Measurements from ENCODE around the gene DIAPH1.
A peak's percentile ranks its signal among the peaks of the same experiment; 100 is the strongest.
"Not testable (repeated sequence)": the region's sequence is repeated elsewhere in the genome, so short reads cannot be mapped to it uniquely, and the experiment has no call there.

DIAPH1 gene

DNA sequence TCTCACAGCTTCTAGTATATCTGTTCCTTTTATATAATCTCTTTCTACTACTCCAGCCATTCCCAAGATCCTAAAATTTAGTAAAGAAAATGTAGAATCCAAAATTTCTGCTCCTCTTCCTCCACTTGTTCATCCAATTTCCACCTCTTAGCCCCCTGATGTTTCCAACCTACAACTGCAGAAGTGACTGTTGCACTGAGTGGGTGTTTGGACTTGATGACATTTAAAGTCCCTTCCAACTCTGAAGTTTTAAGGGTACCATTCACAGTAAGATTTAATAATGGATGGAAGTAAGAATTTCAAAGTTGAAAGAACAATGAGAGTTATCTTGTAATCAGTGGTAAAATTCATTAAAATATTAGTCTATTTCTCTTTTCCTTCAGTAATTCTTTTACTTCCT, 5.5 kb downstream of the DIAPH1 start:
- DNase-seq (ENCODE audit: low read depth in 1 of 2, low spot score in 1 of 2) = no peak

DNA sequence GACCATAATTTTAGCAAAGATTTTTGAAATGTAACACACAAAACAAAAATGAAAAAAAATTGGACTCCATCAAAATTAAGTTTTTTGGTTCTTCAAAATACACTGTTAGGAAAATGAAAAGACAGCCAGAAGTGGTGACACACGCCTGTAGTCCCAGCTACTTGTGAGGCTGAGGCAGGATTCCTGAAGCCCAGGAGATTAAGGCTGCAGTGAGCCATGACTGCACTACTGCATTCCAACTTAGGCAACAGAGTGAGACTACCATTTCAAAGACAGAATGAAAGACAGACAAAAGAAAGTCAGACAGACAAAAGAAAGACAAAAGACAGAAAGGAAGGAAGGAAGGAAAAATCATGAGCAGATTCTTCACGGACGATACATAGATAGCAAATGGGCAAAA, 7.5 kb downstream of the DIAPH1 start:
- no peak for DNase-seq (ENCODE audit: low read depth in 1 of 2, low spot score in 1 of 2)

DNA sequence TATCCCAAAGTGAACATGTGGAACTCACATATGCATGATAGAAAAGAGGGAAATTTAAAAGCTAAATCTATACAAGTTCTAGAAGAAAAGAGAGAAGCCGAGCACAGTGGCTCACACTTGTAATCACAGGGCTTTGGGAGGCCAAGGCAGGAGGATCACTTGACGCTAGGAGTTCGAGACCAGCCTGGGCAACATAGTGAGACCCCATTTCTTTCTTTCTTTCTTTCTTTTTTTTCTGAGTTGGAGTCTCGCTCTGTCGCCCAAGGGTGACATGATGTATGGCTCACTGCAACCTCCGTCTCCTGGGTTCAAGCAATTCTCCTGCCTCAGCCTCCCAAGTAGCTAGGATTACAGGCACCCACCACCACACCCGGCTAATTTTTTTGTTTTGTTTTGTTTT, 8.9 kb downstream of the DIAPH1 start:
- not testable (repeated sequence) for DNase-seq (ENCODE audit: low read depth in 1 of 2, low spot score in 1 of 2)

DNA sequence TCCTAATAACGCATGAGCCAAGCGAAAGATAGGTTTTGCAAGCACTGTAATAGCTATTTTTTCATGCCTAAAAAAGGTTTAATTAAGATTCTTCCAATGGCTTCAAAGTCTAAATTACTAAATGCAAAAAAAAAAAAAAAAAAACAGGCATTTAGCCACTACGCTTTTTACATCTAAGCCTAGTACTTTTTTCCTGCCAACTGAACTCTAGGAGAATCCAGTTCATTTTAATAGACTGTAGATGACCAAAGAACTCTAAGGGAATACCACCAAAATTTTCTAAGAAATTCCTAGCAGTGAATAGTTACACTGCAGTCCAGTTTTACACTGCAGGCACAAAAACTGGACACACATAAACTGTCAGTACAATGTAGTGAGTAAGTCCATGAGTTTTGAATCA, 9.8 kb downstream of the DIAPH1 start:
- DNase-seq (ENCODE audit: low read depth in 1 of 2, low spot score in 1 of 2) = no peak

DNA sequence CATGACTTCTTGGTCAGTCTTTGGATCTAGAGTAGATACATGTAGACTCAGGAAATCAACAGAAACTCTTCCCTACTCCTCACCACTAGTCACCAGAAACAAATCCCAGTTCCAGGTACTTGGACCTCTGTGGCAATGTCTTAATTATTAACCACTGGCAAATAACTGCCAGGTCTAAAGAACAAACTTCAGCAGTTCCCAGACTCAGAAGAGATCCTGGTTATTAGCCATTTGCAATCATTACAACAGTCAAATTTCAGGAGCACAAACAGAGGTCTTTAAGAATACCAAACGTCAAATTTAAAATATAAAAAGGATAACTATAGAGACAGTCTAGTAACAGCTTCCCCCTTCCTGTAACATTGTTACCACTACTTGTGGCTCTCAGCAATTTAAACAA, 10.2 kb downstream of the DIAPH1 start:
- DNase-seq (ENCODE audit: low read depth in 1 of 2, low spot score in 1 of 2) = no peak

DNA sequence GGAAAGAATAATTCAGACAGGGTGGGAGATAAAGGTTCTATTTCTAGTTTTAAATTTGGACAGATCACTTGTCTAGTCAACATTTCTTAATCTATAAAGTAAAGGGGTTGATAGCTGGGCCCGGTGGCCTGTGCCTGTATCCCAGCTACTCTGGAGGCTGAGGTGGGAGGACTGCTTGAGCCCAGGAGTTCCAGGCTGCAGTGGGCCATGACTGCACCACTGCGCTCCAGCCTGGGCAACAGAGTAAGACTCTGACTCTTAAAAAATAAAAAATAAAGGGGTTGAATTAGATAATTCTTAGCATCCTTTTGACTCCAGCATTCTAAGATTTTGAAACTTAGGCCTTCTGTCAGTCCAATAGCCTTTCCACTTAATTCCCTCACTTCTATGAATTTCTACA, 10.8 kb downstream of the DIAPH1 start:
- DNase-seq (ENCODE audit: low read depth in 1 of 2, low spot score in 1 of 2) = no peak

DNA sequence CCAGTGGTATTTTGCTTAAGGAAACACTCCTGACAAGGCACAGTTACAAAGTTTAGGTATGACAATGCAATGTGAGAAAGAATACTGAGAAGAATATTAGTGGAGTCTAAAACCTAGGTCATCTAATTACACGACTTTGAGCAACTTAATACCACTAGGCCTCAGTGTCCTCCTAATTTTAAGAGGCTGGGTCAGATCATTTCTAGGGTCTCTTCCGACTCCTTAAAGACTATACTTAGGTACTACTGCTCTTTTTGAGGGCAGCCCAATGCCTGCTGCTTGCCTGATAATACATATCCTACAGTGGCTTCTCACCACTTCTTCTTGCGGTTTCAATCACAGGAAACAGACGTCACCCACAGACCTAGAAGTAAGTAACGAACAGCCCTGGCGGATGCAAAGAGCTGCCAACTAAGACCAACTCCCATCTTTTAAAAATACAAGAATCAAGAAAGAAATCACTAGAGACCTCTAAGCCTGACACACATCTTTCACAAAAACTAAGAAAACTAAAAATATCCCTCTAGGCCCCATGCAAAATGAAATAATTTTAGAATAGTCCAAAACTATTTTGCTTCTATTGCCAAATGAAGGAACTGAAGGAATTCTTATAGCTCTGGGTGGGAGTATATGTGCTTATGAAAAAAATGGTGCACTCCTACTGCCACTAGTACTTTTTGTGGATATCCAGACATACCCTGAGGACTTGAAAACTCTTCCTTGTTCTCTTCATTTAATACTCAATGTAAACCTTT, 13.1 kb downstream of the DIAPH1 start:
- peak; percentile 24 to 49 for DNase-seq (ENCODE audit: low read depth in 1 of 2, low spot score in 1 of 2)

DNA sequence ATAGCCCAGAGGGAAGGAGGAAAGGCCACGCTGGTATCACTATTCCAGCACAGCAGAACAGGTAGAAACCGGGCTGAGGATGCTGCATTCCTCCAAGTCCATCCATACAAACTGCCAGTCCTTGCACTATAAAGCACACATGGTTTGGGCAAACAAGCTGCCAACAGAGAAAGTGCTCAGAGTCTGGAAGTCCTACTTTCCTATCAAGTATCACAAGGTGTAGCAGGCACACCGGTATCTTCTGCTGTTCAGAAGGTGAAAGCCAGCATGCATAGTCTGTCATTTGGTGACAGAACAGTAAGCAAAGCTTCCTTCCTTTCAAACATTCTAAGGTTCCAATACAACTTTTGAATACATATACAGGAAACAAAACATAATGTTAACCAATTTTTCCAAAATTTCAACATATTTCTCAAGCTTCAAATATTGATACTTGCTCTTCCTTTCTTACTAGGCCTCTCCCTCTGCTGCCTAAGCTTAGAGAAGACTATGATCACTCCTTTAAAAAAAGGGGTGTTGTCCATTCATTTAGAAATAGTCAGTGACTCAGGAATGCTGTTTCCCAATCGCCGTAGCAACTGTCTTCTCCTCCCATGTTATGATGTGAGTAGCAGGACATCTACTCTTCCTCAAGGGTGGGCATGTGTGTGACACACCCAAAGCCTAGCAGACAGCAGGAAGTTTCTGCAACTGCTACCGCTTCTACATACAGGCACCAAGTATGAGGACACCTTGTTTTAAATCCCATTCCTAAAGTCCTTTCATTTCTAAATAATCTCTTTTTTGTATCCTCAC, 14.7 kb downstream of the DIAPH1 start:
- no peak for DNase-seq (ENCODE audit: low read depth in 1 of 2, low spot score in 1 of 2)

DNA sequence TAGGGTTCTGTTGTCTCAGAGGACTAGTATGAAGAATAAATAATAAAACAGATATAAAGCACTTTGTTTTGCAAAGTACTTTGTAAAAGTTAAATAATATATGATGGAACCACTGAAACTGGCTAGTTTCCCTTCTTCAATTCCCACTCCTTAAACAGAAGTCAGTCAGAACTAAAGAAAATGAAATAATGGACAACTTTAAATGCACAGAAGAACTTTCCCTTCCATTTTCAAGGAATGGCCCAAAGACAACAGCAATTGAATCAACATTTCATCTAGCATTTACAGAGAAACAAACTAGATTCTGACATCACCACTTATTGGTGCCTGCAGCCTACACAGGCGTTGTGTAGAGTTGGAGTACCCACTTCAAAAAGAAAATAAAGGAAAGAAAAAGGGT, 16.2 kb downstream of the DIAPH1 start:
- DNase-seq (ENCODE audit: low read depth in 1 of 2, low spot score in 1 of 2) = no peak

DNA sequence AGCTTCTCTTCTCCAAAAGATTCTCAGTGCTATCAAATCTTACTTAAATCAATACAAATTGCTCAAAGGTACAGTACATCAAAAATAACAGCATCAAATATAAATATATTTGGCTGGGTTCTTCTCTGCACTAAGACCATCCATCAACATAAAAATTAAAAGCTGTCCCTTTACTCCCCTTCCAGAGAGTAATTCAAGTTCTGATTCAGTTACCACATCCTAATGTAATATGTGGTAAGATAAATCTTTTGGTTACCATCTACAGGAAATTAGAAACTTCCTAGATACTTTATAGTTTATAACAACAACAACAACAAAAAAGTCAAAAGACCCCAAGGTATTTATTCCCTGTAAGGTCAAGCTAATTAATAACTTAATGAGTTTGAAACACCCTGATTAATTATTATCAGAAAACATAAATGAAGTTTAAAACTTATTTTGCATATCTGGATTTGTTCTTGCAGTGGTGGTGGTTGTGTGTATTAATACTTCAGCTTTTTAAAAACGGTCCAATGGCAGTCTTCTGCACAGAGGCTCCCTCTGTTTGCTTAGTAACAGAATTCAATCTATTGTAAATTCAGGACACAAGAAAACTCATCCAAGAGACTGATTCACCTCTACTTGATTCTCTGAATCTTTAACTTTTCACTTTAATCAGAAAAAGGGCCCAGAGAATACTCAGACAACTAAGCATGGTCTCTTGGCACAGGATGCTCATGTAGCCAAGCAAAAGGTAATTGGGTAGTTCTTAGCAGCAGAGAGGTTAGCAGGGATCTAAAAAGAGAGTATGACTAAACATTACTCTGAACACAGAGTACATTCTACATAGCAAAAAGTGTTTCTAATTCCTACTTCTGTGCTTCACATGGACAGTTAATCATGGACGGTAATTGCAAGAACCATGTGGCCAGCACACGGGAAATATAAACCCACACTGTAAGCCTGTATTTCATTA, 20.1 kb downstream of the DIAPH1 start:
- no peak for DNase-seq (ENCODE audit: low read depth in 1 of 2, low spot score in 1 of 2)

DNA sequence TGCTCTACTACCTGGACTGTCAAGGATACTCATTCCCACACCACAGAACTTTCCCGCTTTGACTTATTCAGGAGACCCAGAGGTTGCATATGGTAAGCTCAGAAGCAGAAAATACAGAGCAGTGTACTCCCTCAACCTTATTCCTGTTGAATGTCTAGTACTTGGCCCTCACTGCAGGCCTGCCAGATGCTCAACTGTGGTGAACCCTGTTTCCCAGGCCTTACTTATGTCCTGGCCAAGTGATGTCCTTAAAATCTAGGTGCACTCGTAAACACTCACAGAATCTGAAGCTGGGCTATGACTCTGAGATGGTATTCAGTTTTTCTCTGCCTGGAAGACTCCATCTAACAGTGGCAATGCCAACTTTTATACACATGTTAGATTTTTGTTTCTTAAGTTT, 21.0 kb downstream of the DIAPH1 start:
- no peak for DNase-seq (ENCODE audit: low read depth in 1 of 2, low spot score in 1 of 2)

DNA sequence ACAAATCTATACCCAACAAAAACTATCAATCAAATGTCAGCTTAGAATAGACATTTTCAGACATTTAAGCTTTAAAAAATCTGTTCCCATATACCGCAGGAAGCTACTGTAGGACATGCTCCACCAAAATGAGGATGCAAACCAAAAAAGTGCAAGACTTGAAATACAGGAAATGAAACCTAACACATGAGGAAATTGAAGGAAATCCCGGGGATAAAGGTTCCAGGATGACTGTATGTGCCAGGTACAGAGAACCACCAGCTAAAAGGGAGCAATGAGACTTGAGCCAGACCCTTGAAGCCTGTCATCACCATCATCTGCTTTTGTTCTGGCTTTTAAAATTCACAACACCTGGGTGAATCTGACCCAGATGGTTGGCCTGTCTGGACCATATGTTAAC, 21.4 kb downstream of the DIAPH1 start:
- DNase-seq (ENCODE audit: low read depth in 1 of 2, low spot score in 1 of 2) = no peak

DNA sequence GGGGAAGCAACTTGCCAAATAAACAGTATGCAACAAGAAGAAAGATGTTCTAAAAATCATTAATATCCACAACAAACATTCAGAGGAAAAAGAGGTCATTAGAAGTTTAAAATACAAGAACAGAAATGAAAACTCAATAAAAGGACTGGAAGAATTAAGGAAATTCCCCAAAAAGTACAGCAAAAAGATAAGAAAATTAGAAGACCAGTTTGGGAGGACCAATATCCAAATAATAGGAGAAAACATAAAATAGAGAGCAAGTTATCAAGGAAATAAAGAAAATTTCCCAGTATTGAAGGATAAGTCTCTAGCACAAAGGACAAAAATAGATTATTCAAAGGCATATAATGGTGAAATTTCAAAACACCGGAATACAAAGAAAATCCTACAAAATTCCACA, 21.9 kb downstream of the DIAPH1 start:
- DNase-seq (ENCODE audit: low read depth in 1 of 2, low spot score in 1 of 2) = no peak

DNA sequence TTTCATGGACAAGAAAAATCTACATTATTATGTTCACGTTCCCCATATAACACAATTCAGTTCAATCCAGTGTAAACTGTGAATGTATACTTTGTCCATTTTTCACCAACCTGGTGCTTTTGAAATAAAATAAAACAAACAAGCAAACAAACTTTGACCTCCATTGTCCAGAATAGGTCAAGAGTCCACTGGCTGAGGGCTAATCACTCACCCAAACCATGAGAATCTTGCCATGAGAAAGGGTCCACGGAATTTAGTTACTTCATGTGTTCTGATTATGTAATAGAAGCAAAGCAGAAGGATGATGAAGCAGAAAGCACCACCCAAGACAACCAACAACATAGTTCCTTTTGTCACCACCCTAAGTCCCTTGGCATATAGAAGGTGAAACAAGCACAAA, 28.7 kb downstream of the DIAPH1 start:
- no peak for DNase-seq (ENCODE audit: low read depth in 1 of 2, low spot score in 1 of 2)

DNA sequence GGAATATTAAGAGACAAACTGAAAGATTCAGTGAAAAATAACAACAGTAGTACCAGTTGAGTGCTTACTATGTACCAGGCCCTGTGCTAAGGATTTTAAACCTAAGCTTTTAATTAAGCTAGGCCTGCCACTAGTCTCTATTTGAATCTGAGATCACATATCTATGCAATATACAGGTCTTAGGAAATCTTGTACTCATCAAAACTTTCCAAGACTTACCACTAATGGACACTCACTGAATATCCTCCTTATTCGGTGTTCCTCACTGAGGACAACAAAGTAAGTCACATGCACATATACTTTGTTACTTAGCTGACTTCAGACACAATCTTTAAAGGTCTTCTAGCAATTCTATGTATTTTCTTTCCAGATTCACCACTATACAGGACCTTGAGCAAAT, 32.6 kb downstream of the DIAPH1 start:
- DNase-seq (ENCODE audit: low read depth in 1 of 2, low spot score in 1 of 2) = no peak

DNA sequence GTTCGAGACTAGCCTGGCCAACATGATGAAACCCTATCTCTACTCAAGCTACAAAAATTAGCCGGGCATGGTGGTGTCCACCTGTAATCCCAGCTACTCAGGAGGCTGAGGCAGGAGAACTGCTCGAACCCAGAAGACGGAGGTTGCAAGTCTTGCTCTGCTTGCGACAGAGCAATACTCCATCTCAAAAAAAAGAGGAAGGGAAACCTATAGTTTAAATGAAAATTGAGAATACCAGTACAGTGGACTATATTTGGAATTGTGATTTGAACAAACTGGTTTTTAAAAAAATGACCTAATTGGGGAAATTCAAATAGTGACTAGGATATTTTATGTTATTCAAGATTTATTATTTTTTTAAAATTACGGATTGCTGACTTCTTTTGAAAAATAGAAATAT, 33.2 kb downstream of the DIAPH1 start:
- no peak for DNase-seq (ENCODE audit: low read depth in 1 of 2, low spot score in 1 of 2)

DNA sequence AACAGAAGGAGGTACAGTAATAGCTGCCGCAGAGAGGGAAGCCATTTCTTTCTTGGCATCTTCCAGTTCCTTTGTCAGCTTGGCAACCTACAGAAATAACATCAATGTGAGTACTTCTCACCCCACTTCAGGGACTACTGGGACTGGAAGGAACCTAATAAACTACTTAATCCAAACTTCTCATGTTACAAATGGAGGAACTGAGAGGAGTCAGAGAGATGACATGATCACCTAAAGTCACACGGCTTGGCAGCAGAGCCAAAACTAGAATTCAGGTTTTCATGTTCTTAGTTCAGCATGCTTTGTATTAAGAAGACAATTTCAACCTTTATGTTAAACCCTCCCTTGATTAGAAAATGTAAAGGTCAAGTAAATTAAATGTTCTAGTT, 44.7 kb downstream of the DIAPH1 start:
- DNase-seq (ENCODE audit: low read depth in 1 of 2, low spot score in 1 of 2) = no peak

DNA sequence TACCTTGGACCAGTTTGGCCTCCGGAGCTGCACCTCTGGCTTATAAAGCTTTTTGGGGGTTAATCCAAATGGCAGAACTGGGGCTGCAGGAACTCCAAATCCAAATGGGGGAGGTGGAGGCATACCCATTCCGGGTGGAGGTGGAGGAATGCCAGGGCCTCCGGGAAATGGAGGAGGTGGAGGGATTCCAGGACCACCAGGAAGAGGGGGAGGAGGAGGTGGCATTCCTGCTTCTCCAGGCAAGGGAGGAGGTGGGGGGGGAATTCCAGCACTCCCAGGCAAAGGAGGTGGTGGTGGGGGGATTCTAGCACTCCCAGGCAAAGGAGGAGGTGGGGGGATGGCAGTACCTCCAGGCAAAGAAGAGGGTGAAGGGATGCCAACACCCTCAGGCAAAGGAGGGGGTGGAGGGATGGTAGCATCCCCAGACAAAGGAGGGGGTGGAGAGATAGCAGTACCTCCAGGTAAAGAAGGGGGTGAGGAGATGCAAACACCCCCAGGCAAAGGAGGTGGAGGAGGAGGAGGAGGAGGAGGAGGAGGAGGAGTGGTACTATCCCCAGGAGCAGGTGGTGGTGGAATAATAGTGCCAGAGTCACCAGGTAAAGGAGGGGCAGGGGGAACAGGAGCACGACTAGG, 45.2 kb downstream of the DIAPH1 start:
- no peak for DNase-seq (ENCODE audit: low read depth in 1 of 2, low spot score in 1 of 2)

DNA sequence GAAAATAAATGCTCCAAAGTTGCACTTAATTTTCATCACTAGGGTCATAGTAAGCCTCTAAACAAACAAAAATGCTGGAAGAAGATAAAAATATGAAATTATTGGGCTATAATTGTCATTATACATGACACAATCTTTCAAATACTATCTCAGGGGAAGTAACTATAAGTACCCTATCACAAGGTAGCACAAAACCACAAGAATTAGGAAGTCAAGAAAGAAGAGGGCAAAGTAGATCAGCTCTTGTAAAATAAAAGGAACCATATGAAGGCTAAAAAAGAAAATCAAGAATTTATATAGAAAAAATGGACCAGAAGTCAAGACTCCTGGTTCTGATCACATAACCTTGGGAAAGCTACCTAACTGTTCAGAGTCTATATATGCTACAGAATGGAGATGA, 48.1 kb downstream of the DIAPH1 start:
- DNase-seq (ENCODE audit: low read depth in 1 of 2, low spot score in 1 of 2) = no peak

DNA sequence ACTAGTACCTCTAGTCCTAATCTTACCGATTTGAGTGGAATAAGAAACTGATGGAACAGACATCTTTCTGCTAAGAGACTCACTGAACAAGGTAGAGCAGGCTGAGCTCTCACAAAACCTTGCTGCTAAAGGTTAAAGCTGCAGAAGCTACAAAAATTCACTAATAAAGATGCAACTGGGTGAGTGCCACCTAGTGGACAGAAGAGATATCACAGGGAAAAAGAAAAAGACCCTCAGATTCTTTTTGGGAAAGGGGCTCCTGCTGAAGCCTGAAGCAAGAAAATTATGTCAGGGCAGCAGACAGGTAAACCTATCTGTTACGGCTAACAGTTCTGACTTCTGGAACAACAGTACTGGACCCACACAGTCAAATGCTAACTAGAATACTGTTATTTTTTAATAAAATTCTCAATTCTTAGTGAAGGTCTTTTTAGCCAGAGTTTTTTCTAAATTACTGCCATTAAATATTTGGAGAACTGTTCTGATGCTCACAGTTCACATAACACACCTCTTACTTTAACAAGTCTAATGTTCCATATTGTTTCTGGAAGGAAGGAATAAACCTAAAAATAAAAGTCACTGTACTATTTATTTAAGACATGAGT, 51.2 kb downstream of the DIAPH1 start:
- no peak for DNase-seq (ENCODE audit: low read depth in 1 of 2, low spot score in 1 of 2)

Data from activated T-helper 1 cell treated with anti-CD3 and anti-CD28 coated beads, Interleukin-2, amount 50 U/mL, for 16 hours (primary cell).